GM10847 (cell line): ENCODE measurements around the gene SCUBE3.
A peak's percentile ranks its signal among the peaks of the same experiment; 100 is the strongest.

ENCODE experiments used
- POLR2A ChIP-seq: IDR thresholded peaks from 2 replicates; pipeline ENCODE4 v1.6.1; 2011; ENCODE audit not compliant: insufficient read length; ENCODE audit errors: extremely low read depth

The SCUBE3 gene

DNA sequence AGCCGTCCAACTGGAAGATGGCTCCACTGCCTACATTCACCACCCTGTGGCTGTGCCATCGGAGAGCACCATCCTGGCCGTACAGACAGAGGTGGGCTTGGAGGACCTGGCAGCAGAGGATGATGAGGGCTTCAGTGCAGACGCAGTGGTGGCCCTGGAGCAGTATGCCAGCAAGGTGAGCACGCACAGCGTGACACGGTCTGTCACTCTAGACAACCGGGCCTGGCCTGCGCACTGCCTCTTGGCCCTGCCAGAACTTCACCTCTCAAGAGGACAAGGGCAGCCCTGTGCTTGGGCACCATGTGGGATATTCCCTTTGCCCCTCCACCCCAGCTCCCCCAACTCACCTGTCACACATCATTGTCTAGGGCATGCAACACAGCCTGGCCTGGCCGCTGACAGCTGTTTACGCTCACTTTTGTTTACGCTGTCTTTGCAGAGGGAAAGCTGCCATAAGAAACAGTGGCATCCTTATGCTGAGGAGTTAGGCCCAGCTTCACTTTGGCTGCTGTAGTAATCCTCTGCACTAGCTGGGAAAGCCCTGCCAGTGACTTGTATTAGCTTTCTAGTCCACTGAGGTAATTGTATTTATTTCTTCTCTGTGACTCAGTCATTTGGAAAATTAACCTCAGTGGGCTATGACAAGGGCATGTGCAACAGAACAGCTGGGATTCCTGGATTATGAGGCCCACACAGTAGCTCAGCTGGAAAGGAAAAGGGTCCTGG is 74.1 kb downstream of the SCUBE3 start:
- TF ChIP-seq POLR2A, result no peak

DNA sequence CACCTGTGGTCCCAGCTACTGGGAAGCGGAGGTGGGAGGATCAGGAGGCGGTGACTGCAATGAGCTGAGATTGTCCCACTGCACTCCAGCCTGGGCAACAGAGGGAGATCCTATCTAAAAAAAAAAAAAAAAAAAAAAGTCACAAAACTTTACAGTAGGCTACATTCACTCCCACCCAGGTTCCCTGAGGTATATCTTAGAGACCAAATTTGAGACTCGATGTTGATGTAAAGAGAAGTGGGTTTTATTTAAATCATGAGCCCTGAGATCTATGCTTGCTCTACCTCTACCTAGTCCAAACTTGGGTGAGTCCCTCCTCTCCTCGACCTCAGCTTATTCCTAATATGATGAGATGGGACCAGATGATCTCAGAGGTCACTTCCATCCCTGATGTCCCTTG is 75.1 kb downstream of the SCUBE3 start:
- no peak for TF ChIP-seq POLR2A

DNA sequence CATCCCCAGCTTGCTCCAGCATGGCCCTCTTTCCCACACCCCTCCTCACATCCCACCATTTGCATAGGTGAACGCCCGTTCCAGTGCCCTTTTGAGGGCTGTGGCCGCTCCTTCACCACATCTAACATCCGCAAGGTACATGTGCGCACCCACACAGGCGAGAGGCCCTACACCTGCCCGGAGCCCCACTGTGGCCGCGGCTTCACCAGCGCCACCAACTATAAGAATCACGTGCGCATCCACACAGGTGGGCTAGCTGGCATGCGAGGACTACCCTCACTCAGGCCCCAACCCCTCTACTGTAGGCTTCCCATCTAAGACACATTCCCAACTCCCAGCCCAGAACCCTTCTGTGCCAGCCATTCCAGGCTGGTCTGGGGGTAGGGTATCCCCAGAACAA is 77.7 kb downstream of the SCUBE3 start:
- TF ChIP-seq POLR2A, result no peak

DNA sequence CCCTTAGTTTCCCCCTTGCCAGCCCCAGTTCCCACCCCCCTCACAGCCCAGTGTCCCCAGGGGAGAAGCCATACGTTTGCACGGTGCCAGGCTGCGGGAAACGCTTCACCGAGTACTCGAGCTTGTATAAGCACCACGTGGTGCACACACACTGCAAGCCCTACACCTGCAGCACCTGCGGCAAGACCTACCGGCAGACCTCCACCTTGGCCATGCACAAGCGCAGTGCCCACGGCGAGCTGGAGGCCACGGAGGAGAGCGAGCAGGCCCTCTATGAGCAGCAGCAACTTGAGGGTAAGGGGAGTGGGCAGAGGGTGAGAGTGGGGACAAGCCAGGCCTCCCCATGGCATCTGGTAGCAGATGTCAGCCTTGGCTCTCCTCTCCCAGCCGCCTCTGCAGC is 78.7 kb downstream of the SCUBE3 start:
- no peak for TF ChIP-seq POLR2A

DNA sequence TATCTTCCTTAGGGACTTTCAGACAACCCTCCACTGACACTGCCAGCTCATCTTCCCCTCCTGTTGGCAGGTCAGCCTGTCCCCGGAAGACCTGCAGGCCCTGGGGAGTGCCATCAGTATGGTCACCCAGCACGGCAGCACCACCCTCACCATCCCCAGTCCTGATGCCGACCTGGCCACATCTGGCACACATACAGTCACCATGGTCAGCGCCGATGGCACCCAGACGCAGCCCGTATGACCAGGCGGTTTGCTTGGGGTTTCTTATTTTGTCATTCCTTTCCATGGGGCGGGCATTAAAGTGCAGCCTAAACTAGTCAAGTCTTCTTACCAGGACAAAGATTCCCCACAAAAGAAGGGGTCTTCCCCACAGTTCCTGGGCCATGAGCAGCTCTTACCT is 79.9 kb downstream of the SCUBE3 start:
- TF ChIP-seq POLR2A, result no peak

DNA sequence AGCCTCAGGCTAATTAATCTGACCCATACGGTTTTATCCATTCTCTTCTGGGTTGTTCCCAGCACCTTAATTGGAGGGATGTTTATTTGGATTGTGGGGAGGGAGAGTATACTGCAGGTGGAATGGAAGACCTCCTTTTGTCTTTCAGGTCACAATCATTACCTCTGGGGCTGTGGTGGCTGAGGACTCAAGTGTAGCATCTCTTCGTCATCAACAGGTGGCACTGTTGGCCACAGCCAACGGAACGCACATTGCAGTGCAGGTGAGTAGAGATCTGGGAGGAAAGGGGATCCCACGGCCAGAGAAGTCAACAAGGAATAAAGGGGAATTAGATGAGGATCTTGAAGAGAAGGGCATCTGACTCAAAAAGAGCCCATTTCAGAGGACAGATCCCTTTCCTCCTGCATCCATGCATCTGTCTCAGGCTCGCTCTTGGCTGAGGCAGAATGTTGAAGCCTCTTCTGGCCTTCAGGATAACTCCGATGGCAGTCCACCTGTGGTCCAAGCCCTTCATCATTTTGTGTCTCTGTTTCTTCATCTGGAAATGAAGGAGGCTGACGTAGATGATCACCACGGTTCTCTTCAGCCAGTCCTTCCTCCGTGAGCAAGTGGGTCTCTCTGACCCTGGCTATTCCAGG is 80.7 kb downstream of the SCUBE3 start:
- no peak for TF ChIP-seq POLR2A

DNA sequence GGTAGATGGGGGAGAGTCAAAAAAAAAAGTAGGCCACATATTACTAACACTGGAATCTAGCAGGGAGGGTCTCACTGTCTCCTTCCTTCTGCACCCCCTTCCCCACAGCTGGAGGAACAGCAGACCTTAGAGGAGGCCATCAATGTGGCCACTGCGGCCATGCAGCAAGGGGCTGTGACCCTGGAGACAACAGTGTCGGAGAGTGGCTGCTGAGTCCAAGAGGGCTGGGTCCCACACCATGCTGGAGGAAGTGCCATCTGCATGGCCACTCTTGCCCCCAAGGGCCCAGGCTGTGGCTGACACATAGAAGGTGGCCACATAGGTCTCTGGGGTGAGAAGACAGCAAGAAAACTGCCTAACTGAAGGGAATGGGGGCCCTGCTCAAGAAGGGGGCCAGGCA is 81.3 kb downstream of the SCUBE3 start:
- TF ChIP-seq POLR2A, result no peak

DNA sequence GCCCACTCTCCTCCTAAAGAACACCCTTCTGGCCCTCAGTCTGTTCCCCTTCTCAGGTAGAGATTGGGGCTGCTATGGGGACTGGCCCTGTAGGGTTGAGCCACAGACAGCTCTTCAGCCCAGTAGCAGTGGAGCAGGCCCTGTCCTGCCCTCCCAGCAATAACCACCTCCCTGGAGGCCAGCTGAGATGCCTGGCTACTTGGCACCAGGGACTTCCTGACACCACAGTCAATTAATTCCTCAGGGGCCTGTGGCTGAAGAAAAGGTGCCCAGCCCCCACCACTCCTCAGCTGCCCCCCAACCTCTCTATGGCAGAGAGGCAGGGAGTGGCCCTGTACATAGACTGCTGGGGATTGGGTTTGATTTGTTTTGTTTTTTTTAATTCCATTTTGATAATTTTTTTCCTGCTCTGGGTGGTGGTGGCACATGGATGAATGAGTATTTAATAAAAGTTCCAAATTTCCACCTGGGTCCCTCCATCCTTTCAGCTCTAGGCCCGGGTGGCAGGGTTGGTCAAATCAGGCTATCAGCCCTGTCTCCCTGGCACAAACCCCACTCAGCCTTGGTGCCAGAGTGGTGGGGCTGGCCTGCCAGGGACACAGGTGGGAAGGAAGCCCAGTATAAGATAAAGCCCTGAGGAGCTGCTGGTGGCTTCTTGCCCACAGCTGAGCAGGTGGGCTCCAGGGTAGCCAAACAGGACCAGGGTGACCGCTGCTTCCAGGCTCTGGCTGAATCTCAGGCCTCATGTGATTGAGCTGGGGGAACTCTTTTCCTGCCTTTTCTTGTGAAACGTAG is 82.0 kb downstream of the SCUBE3 start:
- no peak for TF ChIP-seq POLR2A

DNA sequence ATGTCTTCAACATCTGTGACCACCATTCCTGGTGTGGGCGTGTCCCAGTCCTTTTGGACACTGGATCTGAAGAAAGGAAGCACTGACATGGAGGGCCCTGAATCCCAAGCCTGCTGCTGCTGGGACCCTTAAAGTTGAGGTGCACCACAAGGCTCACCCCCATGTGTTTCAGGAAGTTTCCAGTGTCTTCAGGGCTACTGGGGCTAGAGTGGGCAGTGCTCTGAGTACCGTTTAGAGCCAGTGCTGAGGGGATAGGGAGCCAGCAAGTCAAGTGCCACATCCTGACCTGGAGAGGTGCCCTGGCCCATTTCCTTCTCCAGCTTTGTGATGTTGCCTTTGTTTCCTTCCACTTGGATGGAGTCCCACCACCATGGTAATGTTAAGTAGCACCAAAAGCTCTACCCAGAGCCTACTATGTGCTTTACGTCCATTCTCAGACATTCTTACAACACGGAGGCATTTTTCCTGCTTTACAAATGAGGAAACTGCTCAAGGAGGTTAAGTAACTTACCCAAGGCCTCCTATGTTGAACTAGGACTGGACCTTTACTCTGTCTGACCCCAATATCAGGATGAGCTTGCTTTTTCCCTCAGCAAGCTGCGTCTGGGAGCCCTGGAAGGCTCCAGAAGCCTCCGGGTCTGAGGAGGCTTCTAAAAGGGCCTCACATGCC is 83.3 kb downstream of the SCUBE3 start:
- TF ChIP-seq POLR2A, result no peak

DNA sequence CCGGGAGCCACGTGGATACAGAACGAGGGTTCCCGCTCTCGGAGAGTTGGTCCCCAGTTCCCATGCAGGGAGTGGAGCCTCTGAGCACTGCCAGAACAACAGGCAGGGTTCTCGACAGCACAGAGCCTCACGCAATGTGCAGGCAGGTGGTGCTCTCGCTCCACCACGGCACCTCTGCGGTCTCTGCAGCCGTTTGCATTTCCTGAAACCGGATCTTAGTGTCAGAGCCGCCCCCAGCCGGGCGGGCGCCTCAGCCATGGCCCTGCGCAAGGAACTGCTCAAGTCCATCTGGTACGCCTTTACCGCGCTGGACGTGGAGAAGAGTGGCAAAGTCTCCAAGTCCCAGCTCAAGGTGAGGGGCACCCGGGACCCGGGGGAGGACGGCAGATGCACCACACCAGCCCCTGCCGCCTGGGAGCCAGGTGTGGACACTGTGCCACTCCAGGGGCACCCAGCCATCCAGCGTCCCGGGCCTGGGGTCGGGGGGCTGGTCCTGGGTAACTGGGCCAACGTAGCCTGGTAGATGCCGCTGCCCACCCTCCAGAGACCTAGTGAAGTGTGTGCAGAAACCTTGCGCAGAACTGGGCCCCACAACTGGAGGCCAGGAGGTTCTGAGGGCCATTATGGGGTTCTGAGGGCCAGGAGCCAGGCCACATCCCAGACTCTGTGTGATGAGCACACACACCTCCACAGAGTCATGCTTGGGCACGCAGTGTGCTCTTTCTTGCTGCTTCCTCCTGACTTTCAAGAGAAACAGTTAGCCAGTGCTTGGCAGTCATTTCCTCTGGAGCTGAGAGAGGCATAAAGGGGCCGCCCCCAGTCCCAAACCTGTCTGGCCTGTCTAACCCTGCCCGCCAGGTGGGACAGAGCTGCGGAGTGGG is 84.1 kb downstream of the SCUBE3 start, which contains the start of gene DEF6:
DEF6 (plus strand) TSS at position 218 of the 881 bp plus-strand sequence; CDS start at position 257, 39 bp downstream.
- peak; percentile 60 for TF ChIP-seq POLR2A

DNA sequence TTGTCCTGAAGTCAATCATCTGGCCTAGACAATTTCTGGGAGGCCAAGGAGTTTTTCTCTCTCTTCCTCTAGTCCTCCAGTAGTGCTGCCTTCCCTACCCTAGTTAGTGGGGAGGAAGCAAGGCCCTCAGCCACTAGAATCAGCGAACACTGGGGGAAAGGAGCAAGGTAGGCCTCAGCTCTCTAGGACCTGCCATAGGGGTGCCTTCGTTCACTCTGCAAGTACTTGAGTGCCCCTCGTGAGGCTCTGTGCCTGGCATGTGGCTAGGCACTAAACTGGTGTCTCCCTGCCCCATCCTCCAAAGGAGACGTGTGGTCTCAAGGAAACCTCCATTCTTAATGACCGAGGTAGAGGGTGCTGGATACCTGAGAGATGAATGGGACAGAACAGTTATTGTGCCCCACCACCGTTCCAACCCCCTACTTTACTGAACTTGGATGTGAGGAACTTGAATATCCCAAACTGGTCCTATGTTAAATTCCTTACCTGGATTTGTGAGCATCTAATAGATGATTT is 84.9 kb downstream of the SCUBE3 start:
- TF ChIP-seq POLR2A, result no peak

DNA sequence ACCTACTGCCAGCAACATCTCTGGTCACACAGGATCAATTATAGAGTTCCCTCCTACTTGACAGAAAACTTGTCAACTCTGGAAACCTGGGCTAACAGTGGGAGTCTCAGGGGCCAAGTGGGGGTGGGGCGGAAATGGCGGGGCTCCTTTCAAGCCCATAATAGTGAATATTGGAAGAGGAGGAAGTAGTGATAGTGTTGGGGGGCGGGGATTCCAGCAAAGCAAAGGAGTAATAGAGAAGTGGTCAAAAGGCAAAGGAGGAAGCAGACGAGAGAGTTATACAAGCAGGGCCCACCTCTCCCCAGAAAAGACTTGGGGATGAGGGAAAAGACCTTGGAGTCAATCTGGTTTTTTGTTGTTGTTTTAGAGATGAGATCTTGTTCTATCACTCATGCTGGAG is 85.9 kb downstream of the SCUBE3 start:
- no peak for TF ChIP-seq POLR2A

DNA sequence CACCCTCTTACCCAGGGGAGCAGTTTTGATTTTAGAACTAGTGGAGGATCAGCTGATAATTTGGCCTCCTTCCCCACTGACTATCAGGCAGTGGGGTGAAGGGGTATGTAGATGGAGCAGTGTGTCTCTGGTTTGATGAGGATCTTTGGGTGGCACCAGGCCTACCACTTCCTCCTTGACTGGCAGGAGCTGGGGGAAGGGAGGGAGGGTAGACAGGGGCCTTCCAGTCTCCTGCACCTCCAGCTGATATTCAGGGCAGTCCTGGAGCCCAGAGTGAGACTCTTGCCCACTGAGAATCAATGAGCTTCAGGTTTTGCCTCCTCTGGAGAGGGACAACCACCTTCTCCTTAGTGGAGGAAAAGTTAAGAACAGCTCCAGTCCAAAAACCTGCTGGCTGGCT is 87.1 kb downstream of the SCUBE3 start:
- TF ChIP-seq POLR2A, result no peak
